Measurements from ENCODE around the gene FNDC3A.

GRCh38 chr13:49206641-49207040 is 230.9 kb downstream of the FNDC3A start:
- TF ChIP-seq CTCF (IDR thresholded peaks at IDR 0.05) = no peak
- TF ChIP-seq EP300 (IDR thresholded peaks at IDR 0.05) = no peak
- TF ChIP-seq POLR2AphosphoS5 (IDR thresholded peaks at IDR 0.05) = no peak

Data from esophagus muscularis mucosa (tissue), 4 donors.